Urothelium cell line (cell line): ENCODE results near the gene EFCAB7.
"Not testable (repeated sequence)": the region's sequence is repeated elsewhere in the genome, so short reads cannot be mapped to it uniquely, and the experiment has no call there.

Experiments
- DNase-seq: peaks from one replicate; pipeline ENCODE4 v3.0.0; 2011; ENCODE audit warnings: low spot score, mixed read lengths
- FAIRE-seq: peaks from 2 replicates; lab custom pipeline; 2011; peaks lifted over from hg19 to GRCh38; lab: Jason Lieb, UNC

EFCAB7 gene

DNA sequence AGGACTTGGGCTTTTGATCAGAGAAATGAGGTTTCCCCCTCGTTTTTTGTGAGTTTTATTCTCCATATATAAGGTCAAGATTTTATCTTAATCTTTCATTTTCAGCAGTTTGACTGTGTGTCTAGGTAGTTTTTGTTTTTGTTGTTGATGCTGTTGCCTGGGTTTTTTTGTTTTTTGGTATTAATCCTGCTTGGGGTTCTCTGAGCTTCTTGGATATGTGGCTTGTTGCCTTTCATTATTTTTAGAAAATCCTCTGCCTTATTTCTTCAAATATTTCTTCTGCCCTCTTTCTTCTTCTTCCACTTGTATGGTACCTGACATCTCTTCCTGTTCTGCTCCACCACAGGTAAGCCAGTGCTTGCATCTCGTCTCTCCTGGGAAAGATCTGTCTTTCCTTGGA, 25.0 kb downstream of the EFCAB7 start:
- DNase-seq, result no peak
- FAIRE-seq, result no peak

DNA sequence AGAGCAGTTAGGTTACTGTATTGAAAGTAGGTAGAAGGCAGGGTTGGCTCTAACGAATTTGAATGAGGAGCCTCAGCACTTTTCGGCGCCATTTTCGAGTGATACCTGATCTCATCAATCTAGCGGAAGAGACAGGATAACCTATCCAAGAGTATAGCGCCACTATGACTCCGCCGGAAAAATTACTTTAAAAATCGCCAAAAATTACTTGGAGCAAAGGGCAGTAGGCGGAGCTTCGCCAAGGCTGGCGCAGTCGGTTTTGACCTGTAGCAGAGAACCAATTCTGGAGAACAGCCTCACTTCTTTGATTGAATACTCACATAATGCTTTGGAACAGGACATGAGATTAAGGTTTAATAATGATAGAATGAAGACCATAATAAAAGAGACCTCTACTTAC, 25.6 kb downstream of the EFCAB7 start:
- FAIRE-seq (no peak), DNase-seq (no peak)

DNA sequence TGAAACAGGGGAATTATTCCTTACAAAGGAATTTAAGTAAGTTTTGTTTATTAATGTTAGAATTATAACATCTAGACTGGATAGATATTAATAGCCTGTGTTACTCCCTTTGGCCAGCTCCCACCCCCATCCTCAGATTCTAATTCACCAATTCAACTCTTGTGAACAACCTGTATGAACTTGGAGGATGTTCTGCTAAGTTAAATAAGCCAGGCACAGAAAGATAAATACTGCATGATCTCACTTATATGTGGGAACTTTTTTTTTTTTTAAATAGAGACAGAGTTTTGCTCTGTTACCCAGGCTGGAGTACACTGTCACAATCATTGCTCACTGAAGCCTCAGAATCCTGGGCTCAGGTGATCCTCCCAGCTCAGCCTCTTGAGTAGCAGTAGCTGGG, 32.2 kb downstream of the EFCAB7 start:
- FAIRE-seq (no peak), DNase-seq (no peak)

DNA sequence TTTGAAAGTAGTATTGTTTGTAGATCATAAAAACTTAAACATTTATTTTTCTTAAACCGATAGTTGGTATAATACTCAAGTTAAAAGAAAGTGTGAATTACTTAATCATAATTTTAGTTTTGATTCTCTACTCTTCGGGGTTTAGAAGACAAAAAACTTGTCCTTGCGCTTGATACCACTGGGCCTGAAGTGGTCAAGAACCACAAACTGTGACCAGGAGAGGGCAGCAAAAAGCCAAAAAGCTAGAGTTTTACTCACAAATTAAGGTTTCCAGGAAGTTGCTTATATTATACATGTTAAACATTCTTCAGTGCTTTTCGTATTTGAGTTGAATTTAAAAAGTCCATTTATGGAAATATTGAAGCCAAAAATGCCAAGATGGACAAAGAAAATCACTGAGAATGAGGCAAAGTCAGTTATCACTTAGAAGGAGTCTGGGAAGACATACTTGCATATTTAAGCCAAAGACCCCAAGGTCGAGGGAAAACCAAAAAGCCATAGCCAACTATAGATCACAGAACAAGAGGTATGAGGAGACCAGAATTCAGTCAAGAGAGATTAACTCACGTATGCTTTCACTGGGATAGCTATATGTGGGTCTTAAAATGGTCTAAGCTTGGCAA, 34.2 kb downstream of the EFCAB7 start:
- DNase-seq (peak; percentile 19), FAIRE-seq (no peak)

DNA sequence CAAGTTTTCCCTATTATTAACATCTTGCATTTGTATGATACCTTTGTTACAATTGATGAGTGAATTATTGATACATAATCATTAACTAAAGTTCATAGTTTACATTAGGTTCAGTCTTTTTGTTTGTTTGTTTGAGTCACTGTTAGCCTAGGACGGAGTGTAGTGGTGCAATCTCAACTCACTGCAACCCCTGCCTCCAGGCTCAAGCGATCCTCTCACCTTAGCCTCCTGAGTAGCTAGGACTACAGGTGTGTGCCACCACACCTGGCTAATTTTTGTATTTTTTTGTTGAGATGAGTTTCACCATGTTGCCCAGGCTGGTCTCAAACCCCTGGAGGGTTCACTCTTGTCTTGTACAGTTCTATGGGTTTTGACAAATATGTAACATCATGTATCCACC, 36.0 kb downstream of the EFCAB7 start:
- no peak for FAIRE-seq
- DNase-seq, result no peak

DNA sequence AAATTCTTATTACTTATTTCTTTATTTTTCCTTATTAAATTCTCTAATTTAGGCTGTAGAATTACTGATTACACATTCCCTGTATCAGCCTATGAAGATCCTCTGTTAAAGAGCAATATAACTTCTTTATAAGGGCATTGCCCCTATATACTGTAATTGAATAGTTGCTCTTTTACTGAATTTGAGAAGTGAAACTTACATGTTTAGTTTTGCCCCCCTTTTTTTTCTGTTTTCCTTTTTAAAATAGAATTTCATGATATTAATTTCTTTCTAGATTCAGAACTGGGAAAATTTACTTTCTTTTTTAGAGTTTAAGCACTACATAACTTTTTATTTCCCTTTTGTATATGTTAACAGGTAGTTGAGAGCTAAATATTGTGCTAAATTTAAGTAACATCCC, 40.4 kb downstream of the EFCAB7 start:
- FAIRE-seq (no peak), DNase-seq (no peak)

DNA sequence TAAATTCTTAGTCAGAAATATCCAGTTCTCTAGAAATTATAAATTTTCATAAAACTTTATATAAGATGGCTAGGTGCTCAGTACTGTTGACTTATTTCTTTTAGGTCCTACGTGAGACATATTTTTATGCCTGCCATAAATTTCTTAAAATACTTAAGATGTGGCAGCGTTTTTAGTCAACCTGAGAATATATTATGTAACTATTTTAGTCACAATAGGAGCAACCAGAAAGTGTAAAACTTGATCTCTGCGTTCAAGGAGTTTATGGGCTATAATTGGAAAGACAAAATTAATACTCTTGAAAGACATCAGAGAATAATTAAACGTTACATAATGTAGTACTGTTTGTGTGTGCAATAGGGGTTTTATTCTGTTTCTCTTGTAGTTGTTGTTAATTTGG, 45.7 kb downstream of the EFCAB7 start:
- FAIRE-seq (no peak), DNase-seq (no peak)

DNA sequence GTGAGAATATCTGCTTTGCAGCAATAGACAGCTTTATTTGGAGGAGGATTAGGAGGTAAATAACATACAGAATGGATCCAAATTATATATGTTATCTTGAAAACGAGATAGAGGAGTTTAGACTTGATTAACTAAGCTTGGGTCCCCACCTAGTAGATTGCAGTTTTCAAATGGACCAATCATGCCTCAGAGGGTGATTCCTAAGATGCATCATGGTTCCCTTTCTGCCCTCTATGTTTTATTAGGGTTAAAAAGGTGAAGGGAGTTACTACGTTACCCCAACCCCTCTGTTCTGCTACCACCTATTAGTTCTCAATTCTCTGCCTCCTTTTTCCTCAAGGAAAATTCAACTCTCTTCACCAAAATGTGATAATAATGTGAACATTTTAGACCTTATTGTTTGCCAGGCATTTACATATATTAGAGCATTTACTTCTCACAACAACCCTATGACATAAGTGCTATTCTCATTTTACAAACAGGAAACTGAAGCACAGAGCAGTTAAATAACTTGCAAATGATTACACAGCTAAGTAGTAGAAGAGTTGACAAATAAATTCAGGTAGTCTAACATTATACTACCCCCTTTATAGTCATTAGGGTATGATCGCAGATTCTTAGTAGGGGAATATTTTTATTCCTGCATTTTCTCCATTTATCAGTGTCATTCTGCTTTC, 46.5 kb downstream of the EFCAB7 start:
- no peak for DNase-seq
- no peak for FAIRE-seq

DNA sequence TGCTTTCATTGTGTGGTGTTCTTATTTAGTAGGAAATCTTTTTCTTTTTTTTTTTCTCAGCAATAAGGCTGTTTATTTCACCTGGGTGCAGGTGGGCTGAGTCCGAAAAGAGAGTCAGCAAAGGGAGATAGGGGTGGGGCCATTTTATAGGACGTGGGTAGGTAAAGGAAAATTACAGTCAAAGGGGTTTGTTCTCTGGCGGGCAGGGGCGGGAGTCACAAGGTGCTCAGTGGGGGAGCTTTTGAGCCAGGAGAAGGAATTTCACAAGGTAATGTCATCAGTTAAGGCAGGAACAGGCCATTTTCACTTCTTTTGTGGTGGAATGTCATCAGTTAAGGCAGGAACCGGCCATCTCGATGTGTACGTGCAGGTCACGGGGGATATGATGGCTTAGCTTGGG, 49.4 kb downstream of the EFCAB7 start:
- FAIRE-seq, DNase-seq: not testable (repeated sequence)

DNA sequence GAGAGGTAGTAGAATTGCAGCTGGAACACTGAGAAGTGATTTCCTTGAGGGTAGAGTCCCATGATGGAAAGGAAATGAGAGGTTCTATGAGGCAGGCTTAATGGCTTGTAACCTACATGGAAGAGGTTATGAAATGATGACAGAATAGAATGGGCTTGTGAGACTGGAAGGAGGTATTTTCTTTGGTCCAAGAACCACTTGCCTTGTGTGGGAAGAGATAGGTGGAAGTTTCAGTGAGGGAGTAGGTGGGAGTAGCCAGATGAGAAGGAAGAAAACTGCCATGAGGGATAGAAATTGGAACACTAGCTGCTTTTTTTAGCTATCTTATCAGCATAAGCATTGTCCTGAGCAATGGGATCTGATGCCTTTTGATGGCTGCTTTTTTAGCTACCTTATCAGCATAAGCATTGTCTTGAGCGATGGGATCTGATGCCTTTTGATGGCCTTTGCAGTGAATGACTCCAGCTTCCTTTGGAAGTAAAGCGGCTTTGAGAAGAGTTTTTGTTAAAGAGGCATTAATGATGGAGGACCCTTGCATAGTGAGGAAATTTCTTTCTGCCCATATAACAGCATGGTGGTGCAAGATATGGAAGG, 51.0 kb downstream of the EFCAB7 start:
- not testable (repeated sequence) for FAIRE-seq, DNase-seq

DNA sequence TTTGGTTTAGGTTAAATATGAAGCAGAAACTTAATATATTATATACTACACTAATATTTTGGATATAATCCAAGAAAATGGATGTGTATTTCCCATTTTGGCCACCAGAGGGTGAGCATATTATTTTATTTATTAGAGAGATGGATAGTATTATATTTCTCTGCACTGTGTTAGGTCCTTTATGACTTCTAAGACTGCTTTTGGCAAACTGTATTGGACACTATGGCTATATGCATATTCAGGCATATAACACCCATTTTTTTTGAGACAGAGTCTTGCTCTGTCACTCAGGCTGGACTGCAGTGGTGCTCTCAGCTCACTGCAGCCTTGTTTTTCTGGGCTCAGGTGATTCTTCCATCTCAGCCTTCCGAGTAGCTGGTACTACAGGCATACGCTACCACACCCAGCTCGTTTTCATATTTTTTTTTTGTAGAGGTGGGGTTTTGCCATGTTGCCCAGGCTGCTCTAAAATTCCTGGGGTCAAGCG, 52.1 kb downstream of the EFCAB7 start:
- no peak for FAIRE-seq
- DNase-seq, result peak; percentile 6

DNA sequence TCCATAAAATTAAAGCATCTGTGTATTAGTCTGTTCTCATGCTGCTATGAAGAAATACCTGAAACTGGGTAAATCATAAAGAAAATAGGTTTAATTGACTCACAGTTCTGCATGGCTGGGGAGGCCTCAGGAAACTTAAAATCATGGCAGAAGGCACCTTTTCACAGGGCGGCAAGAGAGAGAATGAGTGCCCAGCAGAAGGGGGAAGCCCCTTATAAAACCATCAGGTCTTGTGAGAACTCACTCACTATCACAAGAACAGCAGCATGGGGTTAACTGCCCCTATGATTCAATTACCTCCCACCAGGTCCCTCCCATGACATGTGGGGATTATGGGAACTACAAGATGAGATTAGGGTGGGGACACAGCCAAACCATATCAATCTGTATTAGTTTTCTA, 63.0 kb downstream of the EFCAB7 start:
- not testable (repeated sequence) for FAIRE-seq, DNase-seq

DNA sequence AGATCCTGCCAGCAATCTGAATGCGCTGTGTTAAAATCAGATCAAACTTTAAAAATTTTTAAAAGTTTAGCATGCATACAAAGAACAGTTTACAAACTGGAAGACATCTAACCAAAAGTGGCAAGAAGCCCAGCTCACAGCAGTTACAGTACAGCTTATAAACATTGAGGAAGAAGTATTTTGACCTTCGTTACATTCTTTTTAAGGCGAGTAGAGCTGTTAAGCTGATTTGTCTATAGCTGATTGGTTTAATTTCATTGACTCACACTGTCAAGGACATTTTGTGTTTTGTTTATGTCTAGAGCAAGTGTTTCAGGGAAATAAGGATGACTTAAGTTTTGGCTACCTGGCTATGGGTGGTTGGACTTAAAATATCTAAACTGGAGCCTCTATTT, 66.8 kb downstream of the EFCAB7 start:
- DNase-seq, result no peak
- no peak for FAIRE-seq

DNA sequence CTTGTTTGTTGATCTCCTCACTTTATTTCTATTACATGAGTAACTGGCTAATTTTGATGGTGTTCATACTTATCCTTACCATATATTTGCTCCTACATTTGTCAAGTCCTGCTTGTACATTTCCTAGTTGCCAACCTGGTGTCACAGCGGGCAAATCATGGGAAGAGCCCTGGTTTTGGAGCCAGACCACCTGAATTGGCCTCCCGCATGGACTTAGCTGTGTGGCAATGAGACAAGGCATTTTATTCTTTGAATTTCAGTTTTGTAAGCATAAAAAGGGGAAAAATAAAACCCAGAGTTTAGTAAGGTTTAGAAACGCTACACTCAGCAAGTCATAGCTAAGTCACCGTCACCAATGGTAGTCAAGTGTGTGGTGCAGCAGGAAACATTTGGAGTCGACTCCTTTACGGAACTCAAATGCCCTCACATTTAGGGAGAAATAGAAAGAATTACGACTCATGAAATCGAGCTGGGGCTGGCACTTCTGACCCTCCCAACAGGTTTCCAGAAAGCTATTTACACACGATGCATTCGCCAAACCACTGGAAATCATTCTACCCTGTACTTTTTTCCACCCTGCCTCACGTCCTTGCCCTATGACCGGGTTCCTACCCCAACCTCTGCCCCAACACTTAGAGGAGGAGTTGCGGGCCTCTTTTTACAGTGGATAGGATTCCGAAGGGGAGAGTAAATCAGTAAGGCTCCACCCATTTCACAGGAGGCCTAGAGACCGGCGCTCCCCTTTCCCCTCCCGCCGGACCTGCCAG, 69.4 kb downstream of the EFCAB7 start:
- FAIRE-seq, result no peak
- DNase-seq, result no peak

DNA sequence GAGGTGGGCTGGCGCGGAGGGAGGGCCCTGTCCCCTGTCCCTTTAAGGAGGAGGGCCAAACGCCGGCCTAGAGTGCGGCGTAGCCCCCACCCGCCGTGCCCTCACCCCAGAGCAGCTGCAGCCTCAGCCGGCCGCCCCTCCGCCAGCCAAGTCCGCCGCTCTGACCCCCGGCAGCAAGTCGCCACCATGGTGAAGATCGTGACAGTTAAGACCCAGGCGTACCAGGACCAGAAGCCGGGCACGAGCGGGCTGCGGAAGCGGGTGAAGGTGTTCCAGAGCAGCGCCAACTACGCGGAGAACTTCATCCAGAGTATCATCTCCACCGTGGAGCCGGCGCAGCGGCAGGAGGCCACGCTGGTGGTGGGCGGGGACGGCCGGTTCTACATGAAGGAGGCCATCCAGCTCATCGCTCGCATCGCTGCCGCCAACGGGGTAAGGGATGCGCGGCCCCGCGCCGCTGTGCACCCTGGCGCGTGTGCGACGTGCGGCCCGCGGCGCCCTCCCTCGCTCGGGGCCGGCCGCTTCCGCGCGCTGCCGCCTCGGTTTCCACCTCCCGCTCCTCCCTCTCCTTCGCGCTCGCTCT, 70.1 kb downstream of the EFCAB7 start, which contains the start of gene PGM1:
TSS of gene PGM1 (plus strand) at position 109 of the 583 bp plus-strand sequence. CDS start at position 187, 78 bp downstream.
- FAIRE-seq, result peak; percentile 59
- peak; percentile 85 for DNase-seq

DNA sequence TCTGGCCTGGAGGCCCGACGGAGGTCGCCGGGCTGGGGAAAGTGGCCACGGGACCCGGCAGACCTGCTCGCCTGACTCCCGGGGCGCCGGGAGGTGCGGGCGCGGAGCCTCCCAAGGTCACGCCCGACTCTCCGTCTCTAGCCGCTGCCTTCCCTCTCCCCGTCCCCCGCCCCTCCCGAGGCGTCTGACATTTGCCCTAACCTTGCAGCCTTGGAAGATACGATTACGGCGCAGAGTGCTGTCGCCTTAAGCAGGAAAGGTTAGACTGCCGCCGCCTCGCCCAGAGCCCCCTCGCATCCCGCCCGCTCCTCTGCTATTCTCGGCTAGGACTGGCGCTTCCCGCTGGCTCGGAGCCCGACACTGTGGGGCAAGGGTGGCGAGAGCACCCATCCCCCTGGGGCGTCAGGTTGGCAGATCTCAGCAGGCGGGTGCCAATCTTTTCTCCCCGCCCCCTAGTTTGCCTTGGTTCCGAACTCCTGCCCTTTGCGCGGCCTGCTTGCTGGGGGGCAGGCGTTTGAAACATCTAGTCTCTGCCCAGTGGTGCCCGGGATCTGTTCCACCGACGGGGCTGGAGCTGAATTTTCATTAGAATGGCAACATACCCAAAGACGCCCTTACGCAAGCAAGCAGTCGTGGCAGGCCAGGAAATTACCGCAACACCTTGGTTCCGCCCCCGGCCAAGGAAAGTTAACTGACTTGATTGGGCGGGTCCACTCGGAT, 70.7 kb downstream of the EFCAB7 start:
- FAIRE-seq (no peak), DNase-seq (peak; percentile 71)

DNA sequence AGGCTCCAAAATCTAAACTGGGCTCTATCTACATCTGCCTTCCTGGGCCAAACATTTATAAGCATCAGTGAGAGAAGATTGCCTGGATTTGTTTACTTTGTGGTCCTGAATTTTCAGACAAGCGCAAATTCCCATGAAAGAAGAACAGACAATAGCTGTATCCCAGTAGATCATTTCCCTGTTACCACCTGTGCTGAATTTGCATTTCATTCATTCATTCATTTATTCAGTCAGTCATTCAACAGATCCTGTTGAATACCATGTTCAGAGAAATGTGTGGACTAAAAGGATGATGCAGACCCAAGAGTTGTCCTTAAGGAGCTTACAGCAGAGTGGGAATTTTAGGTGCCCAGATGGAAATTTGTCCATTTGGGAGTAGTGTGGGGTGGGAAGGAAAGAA, 72.1 kb downstream of the EFCAB7 start:
- FAIRE-seq (no peak), DNase-seq (no peak)

DNA sequence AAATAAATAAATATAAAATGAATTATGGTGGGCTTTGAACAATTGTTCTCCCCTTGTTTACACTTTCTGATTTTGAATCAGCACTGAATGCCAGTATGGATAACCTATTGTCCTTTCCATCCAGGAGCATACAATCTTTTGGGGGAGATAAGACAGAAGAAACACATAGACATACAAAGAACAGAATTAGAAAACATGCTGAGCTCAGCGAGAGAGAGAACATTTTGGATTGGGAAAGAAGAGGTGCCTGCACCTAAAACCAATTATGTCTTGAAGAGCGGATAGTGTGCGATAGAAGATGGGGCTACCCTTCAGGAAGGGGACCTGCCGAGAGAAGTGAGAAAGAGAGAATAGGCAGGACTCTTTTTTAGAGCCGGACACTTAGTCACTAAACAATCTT, 76.5 kb downstream of the EFCAB7 start:
- DNase-seq (no peak), FAIRE-seq (no peak)

DNA sequence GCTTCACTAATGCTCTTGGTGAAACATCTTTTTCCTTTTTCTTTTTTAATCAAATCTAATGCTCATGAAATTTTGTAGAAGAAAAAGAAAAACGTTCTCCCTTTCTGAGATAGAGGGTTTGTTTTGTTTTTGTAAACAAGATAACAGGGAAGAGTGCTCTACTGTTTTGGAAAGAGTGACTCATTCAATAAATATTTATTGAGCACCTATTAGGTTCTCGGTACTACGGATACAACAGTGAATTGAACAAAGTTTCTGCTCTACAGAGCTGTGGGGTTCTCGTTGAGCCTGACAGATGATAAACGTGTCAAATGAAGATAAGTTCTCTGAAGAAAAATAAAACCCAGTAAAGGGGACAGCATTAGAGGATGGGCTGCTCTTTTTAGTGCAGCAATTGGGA, 76.9 kb downstream of the EFCAB7 start:
- FAIRE-seq (no peak), DNase-seq (no peak)

DNA sequence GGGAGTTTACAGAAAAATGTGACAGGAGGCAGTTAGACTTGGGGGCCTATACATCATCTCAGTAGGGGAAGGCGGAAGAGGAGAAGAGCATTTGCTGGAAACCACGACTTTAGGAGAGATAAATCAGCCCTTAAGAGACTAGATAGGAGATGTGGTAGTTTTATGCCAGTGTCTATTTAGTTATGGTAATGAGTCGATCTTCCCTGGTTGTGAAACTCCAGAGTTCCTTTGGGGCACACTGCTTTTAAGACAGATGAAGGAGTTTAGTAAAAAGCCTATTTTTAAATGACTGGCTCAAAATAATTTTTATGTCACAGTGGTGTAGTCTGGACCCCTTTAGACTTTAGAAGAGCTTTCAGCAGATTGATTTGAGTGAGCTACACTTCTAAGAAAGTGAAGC, 77.7 kb downstream of the EFCAB7 start:
- no peak for FAIRE-seq
- DNase-seq, result no peak
